DND-41 (cell line): ENCODE results near the gene POMZP3.
"Not testable (repeated sequence)": the region's sequence is repeated elsewhere in the genome, so short reads cannot be mapped to it uniquely, and the experiment has no call there.

Experiments
- CTCF ChIP-seq: IDR thresholded peaks from 2 replicates; pipeline ENCODE4 v1.5.1; 2012; ENCODE audit warnings: borderline replicate concordance, low read length, moderate library complexity, mild to moderate bottlenecking; ENCODE audit not compliant: poor library complexity, severe bottlenecking; ENCODE audit errors: extremely low read depth
- EZH2 ChIP-seq: IDR thresholded peaks from 3 replicates; pipeline ENCODE4 v1.6.1; 2012; ENCODE audit warnings: borderline replicate concordance, low read depth, mild to moderate bottlenecking, moderate library complexity, low read length, inconsistent platforms; ENCODE audit not compliant: severe bottlenecking

- TF ChIP-seq EZH2, CTCF: not testable (repeated sequence)
These were observed 26.4 kb downstream of the POMZP3 start for GRCh38 chr7:76600650-76601049.
